Calu3 (cell line): ENCODE data around the gene FGF18. TPM values are rescaled to one million over a fixed set of nuclear protein-coding genes. Genes with fewer than 3 reads are reported as not detected.

ENCODE experiments used
- BruUV-seq: library from RNA; stranded (reverse); fragments of 400-500 nt; replicated peaks from 2 replicates; lab custom pipeline; 2021; lab: Mats Ljungman, UMichigan
- CTCF ChIA-PET: fragments of 300-600 bp; sonication (Branson Sonifier 250); formaldehyde crosslinking; loops from one replicate; lab custom pipeline; 2022; ENCODE audit warnings: antibody characterized with exemption; lab: Charles Lee
- DNase-seq: peaks from one replicate; pipeline ENCODE4 v3.0.0; 2022
- H3K27ac Mint-ChIP-seq: one replicate; pipeline ENCODE4 v1.8.0; 2022; ENCODE audit warnings: mixed read lengths; ENCODE audit not compliant: unreplicated experiment
- H3K27me3 Mint-ChIP-seq: one replicate; pipeline ENCODE4 v1.8.0; 2022; ENCODE audit warnings: mixed read lengths; ENCODE audit not compliant: unreplicated experiment
- H3K36me3 Mint-ChIP-seq: one replicate; pipeline ENCODE4 v1.8.0; 2022; ENCODE audit warnings: mild to moderate bottlenecking, moderate library complexity, mixed read lengths; ENCODE audit not compliant: insufficient read depth, unreplicated experiment
- H3K4me1 Mint-ChIP-seq: one replicate; pipeline ENCODE4 v1.8.0; 2022; ENCODE audit warnings: mild to moderate bottlenecking, low read depth, mixed read lengths; ENCODE audit not compliant: unreplicated experiment
- H3K4me3 Mint-ChIP-seq: one replicate; pipeline ENCODE4 v1.8.0; 2022; ENCODE audit warnings: mild to moderate bottlenecking, low read depth, moderate library complexity, mixed read lengths; ENCODE audit not compliant: unreplicated experiment
- H3K9me3 Mint-ChIP-seq: one replicate; pipeline ENCODE4 v1.8.0; 2022; ENCODE audit warnings: low read depth, mixed read lengths; ENCODE audit not compliant: unreplicated experiment
- intact Hi-C: fragments of 100-400 bp; cut with micrococcal nuclease; formaldehyde crosslinking; loops from one replicate; pipeline ENCODE4 v1.10.0; 2022; ENCODE audit not compliant: unreplicated experiment
- total RNA-seq: library from RNA; stranded (reverse); gene quantifications from 2 replicates; pipeline ENCODE4 v1.2.3, GENCODE V29; 2022
- TF ChIP-seq, protein P1 (sequence below): fragments of 200-600 bp; IDR thresholded peaks from one replicate; pipeline ENCODE4 v1.8.0; 2022; ENCODE audit warnings: antibody characterized with exemption; ENCODE audit not compliant: unreplicated experiment

The FGF18 gene
- total RNA-seq, 1 experiment from 2014 or later = 0.76 TPM

DNA sequence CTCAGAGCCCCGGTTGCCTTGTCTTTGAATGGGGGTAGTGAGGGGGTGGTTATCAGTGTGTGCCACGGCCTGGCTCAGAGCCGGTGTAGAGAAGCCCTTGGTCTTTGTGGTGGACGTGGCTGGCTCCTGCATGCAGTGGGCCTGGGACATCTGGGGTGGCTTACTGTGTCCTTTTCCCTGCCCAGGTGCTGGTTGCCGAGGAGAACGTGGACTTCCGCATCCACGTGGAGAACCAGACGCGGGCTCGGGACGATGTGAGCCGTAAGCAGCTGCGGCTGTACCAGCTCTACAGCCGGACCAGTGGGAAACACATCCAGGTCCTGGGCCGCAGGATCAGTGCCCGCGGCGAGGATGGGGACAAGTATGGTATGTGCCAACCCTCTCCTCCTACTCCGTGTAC, 16.5 kb downstream of the FGF18 start:
- no peak overlapping the region for H3K27ac Mint-ChIP-seq
- TF ChIP-seq, protein P1, sequence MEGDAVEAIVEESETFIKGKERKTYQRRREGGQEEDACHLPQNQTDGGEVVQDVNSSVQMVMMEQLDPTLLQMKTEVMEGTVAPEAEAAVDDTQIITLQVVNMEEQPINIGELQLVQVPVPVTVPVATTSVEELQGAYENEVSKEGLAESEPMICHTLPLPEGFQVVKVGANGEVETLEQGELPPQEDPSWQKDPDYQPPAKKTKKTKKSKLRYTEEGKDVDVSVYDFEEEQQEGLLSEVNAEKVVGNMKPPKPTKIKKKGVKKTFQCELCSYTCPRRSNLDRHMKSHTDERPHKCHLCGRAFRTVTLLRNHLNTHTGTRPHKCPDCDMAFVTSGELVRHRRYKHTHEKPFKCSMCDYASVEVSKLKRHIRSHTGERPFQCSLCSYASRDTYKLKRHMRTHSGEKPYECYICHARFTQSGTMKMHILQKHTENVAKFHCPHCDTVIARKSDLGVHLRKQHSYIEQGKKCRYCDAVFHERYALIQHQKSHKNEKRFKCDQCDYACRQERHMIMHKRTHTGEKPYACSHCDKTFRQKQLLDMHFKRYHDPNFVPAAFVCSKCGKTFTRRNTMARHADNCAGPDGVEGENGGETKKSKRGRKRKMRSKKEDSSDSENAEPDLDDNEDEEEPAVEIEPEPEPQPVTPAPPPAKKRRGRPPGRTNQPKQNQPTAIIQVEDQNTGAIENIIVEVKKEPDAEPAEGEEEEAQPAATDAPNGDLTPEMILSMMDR = no peak
- no peaks in the 10 kb centered on the region for H3K9me3 Mint-ChIP-seq
- DNase-seq = no peak
- no TSS peak for BruUV-seq
- peaks cover 6% of the 10 kb centered on the region for H3K36me3 Mint-ChIP-seq
- peaks cover 1% of the 10 kb centered on the region for H3K27me3 Mint-ChIP-seq
- H3K4me3 Mint-ChIP-seq = no peak overlapping the region
- intact Hi-C loops = no loop called here
- H3K4me1 Mint-ChIP-seq = peaks cover 11% of the 10 kb centered on the region
- CTCF ChIA-PET = no interaction called here

DNA sequence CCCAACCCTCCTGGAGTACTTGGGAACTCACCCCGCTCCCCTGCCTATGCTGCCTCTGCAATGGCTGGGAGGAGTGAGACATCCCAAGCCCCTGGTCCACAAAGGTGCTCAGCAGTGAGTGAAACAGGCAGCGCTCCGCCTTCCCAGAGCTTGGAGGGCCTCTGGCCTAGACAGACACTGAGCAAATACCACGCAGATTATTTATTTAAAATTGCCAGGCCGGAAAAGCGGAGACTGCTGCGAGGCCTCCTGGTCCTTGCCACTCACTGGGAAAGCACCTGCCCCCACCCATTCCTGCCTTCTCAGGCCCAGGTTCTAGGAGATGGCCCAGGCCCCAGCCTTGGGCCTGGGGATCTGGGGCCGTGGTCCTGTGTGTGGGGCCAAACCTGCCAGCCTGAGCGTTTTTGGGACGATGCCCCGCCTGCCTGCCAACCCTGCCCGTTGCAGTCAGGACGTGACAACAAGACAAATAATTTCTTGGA, 17.4 kb downstream of the FGF18 start:
- Mint-ChIP-seq H3K27me3 (peaks cover 11% of the 10 kb centered on the region), H3K4me3 (no peak overlapping the region), H3K36me3 (peaks cover 6% of the 10 kb centered on the region), H3K9me3 (no peaks in the 10 kb centered on the region), H3K27ac (no peak overlapping the region), H3K4me1 (peaks cover 11% of the 10 kb centered on the region)
- intact Hi-C loops = no loop called here
- DNase-seq = no peak
- BruUV-seq = no TSS peak
- TF ChIP-seq, protein P1 = no peak
- CTCF ChIA-PET = interaction anchor here (0.6 kb wide), 1 partner anchor 13 kb away, joined by 4 read pairs; no protein-coding TSS in a partner anchor

DNA sequence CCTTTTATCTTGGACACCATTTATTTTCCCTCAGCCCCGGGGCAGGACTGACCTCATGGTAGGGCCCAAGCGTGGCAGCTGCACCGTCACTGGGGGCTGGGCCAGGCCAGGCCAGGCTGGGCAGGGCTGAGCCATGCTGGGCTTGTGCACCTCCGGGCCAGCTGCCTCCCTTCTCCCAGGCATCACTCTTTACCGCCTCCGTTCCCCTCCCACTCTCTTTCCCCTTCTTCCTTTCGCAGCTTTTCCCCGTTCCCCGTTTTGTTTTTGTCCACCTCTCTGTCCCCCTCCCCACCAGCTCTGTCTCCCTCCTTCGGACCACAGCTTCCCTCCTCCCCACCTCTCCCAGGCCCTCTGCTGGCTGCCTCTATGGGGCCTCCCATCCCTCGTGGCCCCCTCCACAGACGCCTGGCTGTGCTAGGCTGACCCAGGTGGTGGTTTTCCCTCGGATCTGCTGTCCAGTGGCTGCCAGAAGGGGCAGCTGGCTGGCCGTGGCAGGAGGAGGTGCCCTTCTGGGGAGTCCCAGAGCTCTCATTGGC, 17.9 kb downstream of the FGF18 start:
- Mint-ChIP-seq H3K4me1 (peaks cover 11% of the 10 kb centered on the region), H3K4me3 (no peak overlapping the region), H3K36me3 (peaks cover 6% of the 10 kb centered on the region), H3K9me3 (no peaks in the 10 kb centered on the region), H3K27ac (no peak overlapping the region), H3K27me3 (peaks cover 16% of the 10 kb centered on the region)
- CTCF ChIA-PET = interaction anchor here (0.6 kb wide), 1 partner anchor 12 kb away, joined by 4 read pairs; no protein-coding TSS in a partner anchor
- TF ChIP-seq, protein P1 = no peak
- no peak for DNase-seq
- intact Hi-C loops = no loop called here
- BruUV-seq = no TSS peak

DNA sequence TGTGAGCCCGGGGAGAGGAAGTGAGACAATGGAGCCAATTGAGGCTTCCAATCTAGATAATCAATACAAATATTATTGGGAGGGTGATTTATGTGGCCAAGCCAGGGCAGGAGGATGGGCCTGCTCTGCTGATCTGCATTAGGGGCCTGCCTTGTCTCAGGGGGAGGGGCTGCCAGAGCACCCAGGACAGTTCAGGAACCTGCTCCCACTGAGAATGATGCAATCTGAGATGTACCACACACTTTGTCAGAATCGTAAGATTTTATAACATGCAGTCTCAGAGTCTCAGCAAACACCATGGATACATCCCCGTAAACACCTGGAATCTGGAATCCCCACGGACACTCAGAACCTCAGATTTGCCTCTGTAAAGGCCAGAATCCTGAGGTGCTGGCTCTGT, 19.3 kb downstream of the FGF18 start:
- H3K4me3 Mint-ChIP-seq = no peak overlapping the region
- H3K4me1 Mint-ChIP-seq = no peaks in the 10 kb centered on the region
- H3K9me3 Mint-ChIP-seq = no peaks in the 10 kb centered on the region
- BruUV-seq = no TSS peak
- CTCF ChIA-PET = no interaction called here
- H3K27ac Mint-ChIP-seq = no peak overlapping the region
- DNase-seq = no peak
- H3K27me3 Mint-ChIP-seq = peaks cover 17% of the 10 kb centered on the region
- TF ChIP-seq, protein P1 = no peak
- H3K36me3 Mint-ChIP-seq = no peaks in the 10 kb centered on the region
- intact Hi-C loops = no loop called here
